ENCODE data around the gene GRIK4. TPM values are rescaled to one million over a fixed set of nuclear protein-coding genes. Genes with fewer than 3 reads are reported as not detected.

Gene GRIK4
- total RNA-seq, 6 experiments from 2014 or later = 0.07 to 0.11 TPM; not detected in 4

- no peak for ATAC-seq
- H3K27ac ChIP-seq = no peak overlapping the region
- TF ChIP-seq CTCF (IDR thresholded peaks at IDR 0.05) = no peak
- WGBS (ENCODE audit: insufficient coverage, low coverage, low lambda C conversion rate, missing lambda C conversion rate) = 71% methylated on average over 7 of the region's 9 CpGs
- DNase-seq = no peak
- H3K4me3 ChIP-seq = no peak overlapping the region
- H3K27me3 ChIP-seq = no peaks in the 10 kb centered on the region
- H3K4me1 ChIP-seq = no peaks in the 10 kb centered on the region
- intact Hi-C loops (cut with DNase I) = no loop called here
- no peaks in the 10 kb centered on the region for H3K9me3 ChIP-seq
- no peaks in the 10 kb centered on the region for H3K36me3 ChIP-seq
Measured at GRCh38 chr11:120662071-120662676, 150.6 kb downstream of the GRIK4 start.

- Histone ChIP-seq H3K4me3 (no peak overlapping the region), H3K36me3 (no peaks in the 10 kb centered on the region), H3K27ac (no peak overlapping the region), H3K9me3 (no peaks in the 10 kb centered on the region), H3K27me3 (no peaks in the 10 kb centered on the region), H3K4me1 (no peaks in the 10 kb centered on the region)
- intact Hi-C loops (cut with DNase I) = no loop called here
- DNase-seq (no peak), ATAC-seq (no peak)
- 55% methylated on average over 2 of the region's 2 CpGs for WGBS (ENCODE audit: insufficient coverage, low coverage, low lambda C conversion rate, missing lambda C conversion rate)
- TF ChIP-seq POLR2A (IDR thresholded peaks at IDR 0.05) (no peak), CTCF (IDR thresholded peaks at IDR 0.05) (no peak)
Measured at GRCh38 chr11:120663142-120663541, 151.6 kb downstream of the GRIK4 start.

- Histone ChIP-seq H3K27ac (no peak overlapping the region), H3K9me3 (no peaks in the 10 kb centered on the region), H3K4me3 (no peak overlapping the region), H3K36me3 (no peaks in the 10 kb centered on the region), H3K4me1 (no peaks in the 10 kb centered on the region), H3K27me3 (no peaks in the 10 kb centered on the region)
- TF ChIP-seq CTCF (IDR thresholded peaks at IDR 0.05) (no peak), POLR2A (IDR thresholded peaks at IDR 0.05) (no peak)
- intact Hi-C loops (cut with DNase I) = no loop called here
- DNase-seq (no peak), ATAC-seq (no peak)
- WGBS (ENCODE audit: insufficient coverage, low coverage, low lambda C conversion rate, missing lambda C conversion rate) = 45% methylated on average over 10 of the region's 10 CpGs
Measured at GRCh38 chr11:120666121-120666639, 154.6 kb downstream of the GRIK4 start.

- TF ChIP-seq POLR2A (IDR thresholded peaks at IDR 0.05) (no peak), CTCF (IDR thresholded peaks at IDR 0.05) (no peak)
- Histone ChIP-seq H3K4me1 (no peaks in the 10 kb centered on the region), H3K27me3 (no peaks in the 10 kb centered on the region), H3K27ac (no peak overlapping the region), H3K36me3 (no peaks in the 10 kb centered on the region), H3K9me3 (no peaks in the 10 kb centered on the region), H3K4me3 (no peak overlapping the region)
- intact Hi-C loops (cut with DNase I) = no loop called here
- ATAC-seq = no peak
- no peak for DNase-seq
- 67% methylated on average over 3 of the region's 14 CpGs for WGBS (ENCODE audit: insufficient coverage, low coverage, low lambda C conversion rate, missing lambda C conversion rate)
Measured at GRCh38 chr11:120667281-120667680, 155.7 kb downstream of the GRIK4 start.
